Measurements from ENCODE around the gene TDRD6.
"Not testable (repeated sequence)": the region's sequence is repeated elsewhere in the genome, so short reads cannot be mapped to it uniquely, and the experiment has no call there.

TDRD6 gene

GRCh38 chr6:46744159-46744725 lies 56.6 kb downstream of the TDRD6 start:
- DNase-seq = not testable (repeated sequence)

DNA sequence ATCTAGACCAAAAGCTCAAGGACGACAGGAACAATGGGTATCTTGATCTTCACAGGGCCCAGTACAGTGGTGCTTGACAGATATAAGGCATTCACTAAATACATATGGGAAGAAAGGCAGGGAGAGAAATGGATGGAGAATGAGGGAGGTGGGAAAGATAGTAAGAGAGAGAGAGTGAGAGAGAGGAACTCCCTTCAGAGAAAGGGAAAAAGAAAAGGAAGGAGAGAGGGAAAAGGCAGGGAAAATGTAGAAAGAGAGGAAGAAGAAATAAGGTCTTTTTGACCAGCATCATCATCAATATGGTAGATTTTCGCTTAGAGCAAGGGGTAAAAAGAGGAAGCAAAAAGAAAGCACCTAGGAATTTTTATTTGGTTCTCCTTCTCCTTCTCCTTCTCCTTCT lies 58.3 kb downstream of the TDRD6 start:
- DNase-seq = no peak

GRCh38 chr6:46746696-46747095 lies 59.0 kb downstream of the TDRD6 start, which contains the start of gene ANKRD66:
Gene ANKRD66, plus strand, starts transcription at chr6:46746933. Its CDS starts 5,016 bp downstream, at chr6:46751949.
- no peak for DNase-seq

GRCh38 chr6:46748940-46749503 lies 61.3 kb downstream of the TDRD6 start:
- DNase-seq = no peak

GRCh38 chr6:46749731-46750130 lies 62.0 kb downstream of the TDRD6 start:
- no peak for DNase-seq

GRCh38 chr6:46751658-46752057 lies 64.0 kb downstream of the TDRD6 start:
- DNase-seq = no peak
